Osteocyte (in vitro differentiated cells): ENCODE measurements around the gene PHKA1. TPM values are rescaled to one million over a fixed set of nuclear protein-coding genes. Genes with fewer than 3 reads are reported as not detected.
A peak's percentile ranks its signal among the peaks of the same experiment; 100 is the strongest.
"Not testable (repeated sequence)": the region's sequence is repeated elsewhere in the genome, so short reads cannot be mapped to it uniquely, and the experiment has no call there.

ENCODE experiments used
- DNase-seq: peaks from one replicate; pipeline ENCODE4 v3.0.0; 2021; ENCODE audit warnings: mixed read lengths; ENCODE audit not compliant: unreplicated experiment; ENCODE audit errors: extremely low spot score
- H3K27ac Mint-ChIP-seq: one replicate; pipeline ENCODE4 v1.8.0; 2021; ENCODE audit warnings: mild to moderate bottlenecking, mixed read lengths; ENCODE audit not compliant: unreplicated experiment
- H3K27me3 Mint-ChIP-seq: one replicate; pipeline ENCODE4 v1.8.0; 2021; ENCODE audit warnings: mixed read lengths; ENCODE audit not compliant: unreplicated experiment
- H3K36me3 Mint-ChIP-seq: one replicate; pipeline ENCODE4 v1.8.0; 2021; ENCODE audit warnings: mixed read lengths; ENCODE audit not compliant: unreplicated experiment
- H3K4me1 Mint-ChIP-seq: one replicate; pipeline ENCODE4 v1.8.0; 2021; ENCODE audit warnings: mixed read lengths; ENCODE audit not compliant: unreplicated experiment
- H3K4me3 Mint-ChIP-seq: one replicate; pipeline ENCODE4 v1.8.0; 2021; ENCODE audit warnings: mild to moderate bottlenecking, moderate library complexity, mixed read lengths; ENCODE audit not compliant: unreplicated experiment
- H3K9me3 Mint-ChIP-seq: one replicate; pipeline ENCODE4 v1.8.0; 2021; ENCODE audit warnings: mixed read lengths; ENCODE audit not compliant: unreplicated experiment
- CTCF ChIP-seq: fragments of 200-600 bp; sonication (generic); IDR thresholded peaks from 2 replicates; pipeline ENCODE4 v1.5.0; 2021; ENCODE audit warnings: antibody characterized with exemption, mild to moderate bottlenecking, moderate library complexity
- long read RNA-seq: library from polyadenylated mRNA; unstranded; transcript quantifications from one replicate; pipeline ENCODE4 v2.0.0, GENCODE V29; 2021
- total RNA-seq: library from RNA; stranded (reverse); gene quantifications from 2 replicates; pipeline ENCODE4 v1.2.1, GENCODE V29; 2021

PHKA1 gene
- total RNA-seq = 1.9 and 2.6 TPM in 2 replicates
- long read RNA-seq, partial matches to known transcripts = 3 of 3 reads
- long read RNA-seq, other reads (novel, unspliced or antisense) = 0 of 3 reads

DNA sequence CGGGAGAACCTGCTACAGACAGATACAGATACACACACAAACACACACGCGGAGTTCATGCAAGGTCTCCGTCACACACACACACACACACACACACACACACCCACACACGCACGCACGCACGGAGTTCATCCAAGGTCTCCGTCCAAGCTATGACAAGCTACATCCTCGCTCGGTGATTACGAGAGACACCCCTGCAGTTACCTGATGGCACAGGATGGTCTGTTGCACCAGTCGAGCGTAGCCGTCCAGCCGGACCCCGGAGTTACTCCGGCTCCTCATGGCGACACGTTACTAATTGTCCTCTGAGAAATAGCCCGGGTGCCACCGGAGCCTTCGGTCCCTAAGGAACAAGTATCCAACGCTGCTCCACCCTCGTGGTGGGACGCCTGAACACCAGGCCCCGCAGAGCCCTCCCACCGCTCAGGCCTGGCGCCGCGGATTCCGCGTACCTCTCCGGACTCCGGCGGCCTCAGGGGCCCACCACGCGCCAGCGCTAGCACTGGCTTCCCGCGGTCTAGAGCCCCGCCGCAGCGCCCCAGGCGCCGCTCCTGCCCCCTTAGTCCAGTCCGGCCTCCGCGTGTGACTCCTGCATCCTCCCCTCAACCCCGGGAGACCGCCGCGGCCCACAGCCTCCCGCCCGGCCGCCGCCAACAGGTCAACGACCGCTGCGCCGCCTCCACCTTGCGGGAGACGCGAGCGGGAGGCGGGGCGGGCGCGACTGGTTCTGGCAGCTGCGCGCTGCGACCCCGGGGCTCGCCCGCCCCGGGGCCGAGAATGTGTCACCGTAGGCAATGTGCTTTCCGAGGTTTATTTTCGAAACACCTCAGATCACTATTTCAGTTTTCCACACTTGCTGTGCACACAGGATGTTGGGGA, at the start of gene PHKA1:
PHKA1 (minus strand) TSS at position 708 of the 879 bp plus-strand sequence; CDS start at position 282, 426 bp downstream.
- not testable (repeated sequence) for DNase-seq, H3K27me3 Mint-ChIP-seq, H3K36me3 Mint-ChIP-seq
- peak within 1 kb of the TSS; percentile 73 for H3K4me3 Mint-ChIP-seq
- peaks cover 11% of the 10 kb centered on the region for H3K4me1 Mint-ChIP-seq
- peaks cover 12% of the 10 kb centered on the region for H3K9me3 Mint-ChIP-seq
- H3K27ac Mint-ChIP-seq = peak within 1 kb of the TSS; percentile 64

DNA sequence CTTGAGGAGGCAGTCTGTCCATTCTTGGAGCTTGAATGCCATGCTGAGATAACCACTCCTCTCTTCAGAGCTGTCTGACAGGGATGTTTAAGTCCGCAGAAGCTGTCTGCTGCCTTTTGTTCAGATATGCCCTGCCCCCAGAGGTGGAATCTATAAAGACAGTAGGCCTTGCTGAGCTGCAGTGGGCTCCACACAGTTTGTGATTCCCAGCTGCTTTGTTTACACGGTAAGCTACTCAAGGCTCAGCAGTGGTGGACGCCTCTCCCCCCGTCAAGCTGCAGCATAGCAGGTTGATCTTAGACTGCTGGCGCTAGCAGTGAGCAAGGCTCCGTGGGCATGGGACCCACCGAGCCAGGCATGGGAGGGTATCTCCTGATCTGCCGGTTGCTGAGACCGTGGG, 46.3 kb upstream of the PHKA1 start:
- not testable (repeated sequence) for DNase-seq, H3K4me1 Mint-ChIP-seq, H3K4me3 Mint-ChIP-seq, H3K36me3 Mint-ChIP-seq, H3K27me3 Mint-ChIP-seq, H3K9me3 Mint-ChIP-seq, H3K27ac Mint-ChIP-seq

DNA sequence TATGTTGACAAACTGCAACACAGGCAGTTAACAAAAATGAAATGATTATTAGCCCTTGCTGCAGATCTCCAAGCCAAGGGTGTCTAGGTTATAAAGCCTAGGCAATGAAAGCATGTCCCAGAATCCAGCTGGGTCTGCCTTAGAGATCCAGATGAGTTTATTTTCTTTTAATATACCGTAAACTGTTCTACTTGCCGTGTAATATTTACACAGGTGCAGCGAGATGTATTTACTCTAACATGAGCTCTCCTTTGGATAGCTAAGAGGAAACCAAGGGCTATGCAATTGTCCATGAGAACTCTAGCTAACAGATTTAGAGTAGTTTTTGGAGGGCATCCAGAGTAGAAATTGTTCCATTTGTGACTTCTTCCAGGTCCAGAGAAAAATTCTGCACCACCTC, 34.4 kb upstream of the PHKA1 start:
- not testable (repeated sequence) for H3K4me1 Mint-ChIP-seq, H3K27ac Mint-ChIP-seq, H3K36me3 Mint-ChIP-seq, DNase-seq, H3K4me3 Mint-ChIP-seq, H3K9me3 Mint-ChIP-seq, H3K27me3 Mint-ChIP-seq

DNA sequence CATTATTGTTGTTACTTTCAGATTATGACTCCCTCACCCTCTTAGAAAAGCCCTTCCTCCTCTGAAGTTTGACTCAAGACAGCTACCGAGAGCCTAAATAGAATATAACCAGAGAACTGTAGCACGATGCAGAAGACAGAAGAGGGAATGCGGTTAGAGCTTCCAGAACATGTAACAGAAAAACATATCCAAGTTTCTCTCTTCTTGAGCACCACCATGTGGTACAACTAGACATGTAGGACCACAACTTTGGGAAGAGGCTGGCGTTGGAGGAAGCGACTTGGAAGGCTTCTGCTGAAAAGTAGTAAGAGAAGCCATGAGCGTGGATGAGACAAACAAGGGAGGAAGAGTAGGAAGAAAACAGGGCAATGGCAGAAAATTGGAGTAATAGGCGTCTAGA, 31.4 kb upstream of the PHKA1 start:
- H3K9me3 Mint-ChIP-seq, H3K27ac Mint-ChIP-seq, H3K27me3 Mint-ChIP-seq, DNase-seq, H3K4me1 Mint-ChIP-seq, H3K4me3 Mint-ChIP-seq, H3K36me3 Mint-ChIP-seq: not testable (repeated sequence)

GRCh38 chrX:72735561-72735960, 21.5 kb upstream of the PHKA1 start:
- H3K4me3 Mint-ChIP-seq = no peak overlapping the region
- no peak for TF ChIP-seq CTCF
- peaks cover 33% of the 10 kb centered on the region for H3K9me3 Mint-ChIP-seq
- peaks cover 3% of the 10 kb centered on the region for H3K27me3 Mint-ChIP-seq
- H3K27ac Mint-ChIP-seq = no peak overlapping the region
- DNase-seq = no peak
- no peaks in the 10 kb centered on the region for H3K4me1 Mint-ChIP-seq
- H3K36me3 Mint-ChIP-seq = no peaks in the 10 kb centered on the region

- H3K27ac Mint-ChIP-seq, H3K4me1 Mint-ChIP-seq, DNase-seq, H3K4me3 Mint-ChIP-seq, H3K36me3 Mint-ChIP-seq, H3K27me3 Mint-ChIP-seq: not testable (repeated sequence)
- peaks cover 33% of the 10 kb centered on the region for H3K9me3 Mint-ChIP-seq
Observed at GRCh38 chrX:72733636-72734035, 19.5 kb upstream of the PHKA1 start.

DNA sequence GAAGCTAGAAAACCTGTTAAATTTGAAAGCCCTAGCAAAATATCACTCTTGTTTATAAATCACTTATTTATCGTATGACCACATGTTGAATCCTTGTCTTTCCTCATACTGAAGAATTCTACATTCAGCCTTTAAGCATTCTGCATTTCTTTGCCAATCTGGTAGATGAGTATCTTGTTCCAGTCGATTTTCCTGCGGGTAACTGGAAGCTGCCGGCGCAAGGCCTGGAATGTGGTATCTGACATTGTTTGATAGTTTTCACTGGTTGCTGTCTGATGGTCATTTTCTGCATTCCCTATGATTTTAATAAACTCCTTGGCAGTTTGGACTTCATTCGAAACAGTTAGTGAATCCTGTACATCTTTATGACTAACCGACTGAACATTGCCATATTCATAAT, 13.7 kb upstream of the PHKA1 start:
- Mint-ChIP-seq H3K27me3 (peaks cover 1% of the 10 kb centered on the region), H3K9me3 (peaks cover 4% of the 10 kb centered on the region), H3K4me3 (no peak overlapping the region), H3K27ac (no peak overlapping the region), H3K36me3 (no peaks in the 10 kb centered on the region), H3K4me1 (no peaks in the 10 kb centered on the region)
- DNase-seq = no peak
- no peak for TF ChIP-seq CTCF
